HCEC 1CT (cell line): ENCODE measurements around the gene MT3.
"Not testable (repeated sequence)": the region's sequence is repeated elsewhere in the genome, so short reads cannot be mapped to it uniquely, and the experiment has no call there.

Experiments
- DNase-seq: peaks from one replicate; pipeline ENCODE4 v3.0.0-alpha.2; 2017

The MT3 gene

DNA sequence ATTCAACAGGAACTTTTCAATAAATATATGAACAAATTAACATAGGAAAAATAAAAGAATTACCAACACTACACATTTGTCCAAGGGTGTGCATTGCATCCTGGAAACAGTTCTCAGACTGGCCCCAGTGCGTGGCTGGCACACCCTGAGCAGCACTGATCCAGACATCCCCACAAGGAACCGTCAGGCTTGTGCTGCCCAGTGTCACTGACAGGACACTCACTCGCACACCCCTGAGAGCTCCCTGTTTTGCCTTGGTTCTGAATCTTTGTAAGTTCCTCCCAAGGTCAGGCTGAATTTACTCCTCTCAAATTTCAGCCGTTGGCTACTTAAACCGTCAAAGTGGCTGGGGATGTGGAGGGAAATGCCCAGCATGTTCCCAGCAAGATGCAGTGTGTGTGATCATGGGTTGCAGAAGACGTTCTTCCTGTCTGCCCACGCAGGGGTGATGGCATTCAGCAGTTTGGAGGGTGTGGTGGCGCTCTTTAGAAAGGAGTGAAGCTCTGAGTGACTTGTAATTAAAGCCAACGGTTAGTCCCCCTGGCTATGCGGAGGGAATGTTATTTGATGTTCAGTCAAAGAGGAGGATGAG, 20.8 kb downstream of the MT3 start:
- peak; percentile 89 for DNase-seq

DNA sequence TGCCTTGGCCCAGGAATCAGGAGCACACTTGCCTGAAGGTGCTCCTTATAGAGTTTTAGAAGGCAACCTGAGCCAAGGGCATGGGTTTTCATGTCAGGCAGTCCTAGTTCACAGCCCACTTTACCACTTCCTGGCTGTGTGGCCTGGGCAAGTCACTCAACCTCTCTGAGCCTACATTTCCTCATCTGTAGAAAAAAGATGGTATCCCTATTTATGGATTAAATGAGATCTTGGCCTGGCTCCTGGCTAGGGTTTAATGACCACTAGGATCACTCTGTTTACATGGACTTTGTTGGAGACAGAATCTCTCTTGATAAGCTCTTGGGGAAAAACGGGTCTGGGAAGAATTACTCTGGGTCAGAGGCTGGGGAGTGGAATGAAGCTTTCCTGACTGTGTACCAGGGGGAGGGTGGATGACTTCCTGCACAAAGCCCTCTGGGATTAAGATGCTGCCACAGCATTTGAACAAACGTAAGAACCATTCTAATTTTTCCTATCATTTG, 21.3 kb downstream of the MT3 start:
- DNase-seq, result peak; percentile 66

DNA sequence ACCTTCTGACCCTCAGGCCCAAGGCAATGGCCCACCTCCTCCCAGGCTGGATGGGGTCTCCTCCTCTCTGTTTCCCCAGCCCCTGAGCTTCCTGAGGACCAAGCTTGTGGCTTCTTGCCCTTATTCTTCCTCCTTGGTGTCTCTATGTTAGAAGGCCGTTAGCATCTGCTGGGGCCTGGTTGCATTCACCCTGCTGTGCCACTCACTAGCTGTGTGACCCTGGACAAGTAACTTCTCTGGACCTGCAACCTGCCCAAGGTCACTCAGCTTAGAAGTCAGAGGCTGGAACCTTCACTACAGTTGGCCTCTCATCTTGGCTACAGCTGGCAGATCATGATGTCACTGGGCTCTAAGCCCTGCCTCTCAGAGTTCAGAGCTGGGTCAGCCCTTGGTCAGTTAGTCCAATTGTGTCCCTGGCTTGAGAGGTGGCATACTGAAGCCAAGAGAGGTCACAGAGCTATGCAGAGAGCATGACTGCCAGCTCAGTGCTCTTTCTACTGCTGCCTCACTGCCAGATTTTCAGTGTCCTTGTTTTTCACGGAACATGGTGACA, 22.0 kb downstream of the MT3 start:
- peak; percentile 63 for DNase-seq

DNA sequence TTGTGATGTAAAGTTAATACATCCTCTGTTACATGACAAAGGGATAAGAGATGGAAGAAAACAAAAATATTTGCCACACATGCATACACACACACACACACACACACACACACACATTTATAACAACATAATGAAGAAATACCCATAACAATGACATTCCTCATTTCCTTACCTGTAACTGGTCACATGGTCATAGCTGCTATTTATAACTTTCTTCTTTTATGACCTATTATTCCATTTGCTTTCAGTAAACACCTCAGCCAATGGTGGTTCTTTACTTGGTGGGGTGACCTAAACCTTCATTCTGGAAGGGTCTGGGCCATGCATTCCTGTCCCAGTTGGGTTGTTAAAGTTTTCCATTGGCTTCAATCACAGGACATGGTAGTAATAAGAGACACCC, 24.4 kb downstream of the MT3 start:
- DNase-seq, result no peak

DNA sequence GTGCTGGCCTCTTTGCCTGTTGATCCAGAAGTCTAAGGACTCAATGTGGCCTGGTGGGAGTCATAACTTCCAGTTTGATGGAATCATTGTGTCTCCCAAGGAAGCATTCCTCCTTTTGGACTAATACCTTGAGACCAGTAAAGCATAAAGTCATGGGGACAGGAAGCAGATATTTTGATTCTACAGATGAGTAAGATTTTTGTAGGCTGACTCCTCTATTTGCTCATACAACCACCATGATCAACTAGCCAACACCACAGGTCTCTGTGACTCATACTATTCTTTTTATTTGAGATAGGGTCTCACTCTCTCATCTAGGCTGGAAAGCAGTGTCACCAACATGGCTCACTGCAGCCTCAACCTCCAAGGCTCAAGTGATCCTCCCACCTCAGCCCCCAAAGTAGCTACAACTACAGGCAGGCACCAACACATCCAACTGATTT, 25.2 kb downstream of the MT3 start:
- DNase-seq, result peak; percentile 83

DNA sequence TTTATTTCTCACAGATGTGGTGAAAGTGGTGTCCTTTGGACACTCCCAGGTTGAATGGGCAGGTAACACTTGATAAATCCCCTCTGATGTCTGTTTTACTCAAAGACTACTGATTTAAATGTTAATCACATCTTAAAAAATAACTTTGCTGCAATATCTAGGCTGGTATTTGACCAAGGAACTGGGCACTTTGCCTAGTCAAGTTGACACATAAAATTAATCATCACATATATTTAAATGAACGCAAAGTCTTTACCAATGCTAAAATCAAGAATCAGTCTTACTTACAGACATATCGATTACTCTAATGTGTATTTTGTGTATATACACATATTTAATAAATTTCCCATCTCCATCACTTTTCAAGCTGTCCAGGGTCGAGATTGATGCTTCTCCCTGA, 26.0 kb downstream of the MT3 start:
- peak; percentile 76 for DNase-seq

DNA sequence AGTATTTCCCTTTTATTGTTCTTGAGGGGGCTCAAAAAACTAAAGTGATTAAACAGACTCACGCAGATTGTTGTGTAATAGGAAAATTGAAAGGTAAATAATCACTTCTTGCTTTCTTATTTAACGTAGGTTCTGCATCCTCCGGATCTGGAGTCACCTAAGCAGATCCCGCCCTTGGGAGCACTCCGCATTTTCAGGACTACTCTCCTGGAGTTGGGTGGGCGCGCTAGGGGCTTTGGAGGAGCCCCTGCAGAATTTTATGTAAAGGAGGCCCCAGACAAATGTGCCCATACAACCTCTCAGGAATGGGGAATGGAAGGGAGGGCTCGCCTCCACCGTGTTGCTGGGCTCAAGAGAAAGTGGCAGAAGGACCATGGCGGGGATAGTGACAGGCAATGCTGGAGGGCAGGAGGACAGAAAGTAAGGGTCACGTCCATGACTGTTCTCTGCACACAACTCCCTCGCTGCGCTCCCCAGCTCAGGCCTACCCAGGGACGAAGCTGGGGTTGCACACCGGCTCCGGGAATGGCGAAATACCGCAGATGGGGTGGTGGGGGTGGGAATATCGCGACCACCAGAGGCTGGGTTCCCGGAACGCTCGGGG, 27.4 kb downstream of the MT3 start:
- DNase-seq, result no peak

DNA sequence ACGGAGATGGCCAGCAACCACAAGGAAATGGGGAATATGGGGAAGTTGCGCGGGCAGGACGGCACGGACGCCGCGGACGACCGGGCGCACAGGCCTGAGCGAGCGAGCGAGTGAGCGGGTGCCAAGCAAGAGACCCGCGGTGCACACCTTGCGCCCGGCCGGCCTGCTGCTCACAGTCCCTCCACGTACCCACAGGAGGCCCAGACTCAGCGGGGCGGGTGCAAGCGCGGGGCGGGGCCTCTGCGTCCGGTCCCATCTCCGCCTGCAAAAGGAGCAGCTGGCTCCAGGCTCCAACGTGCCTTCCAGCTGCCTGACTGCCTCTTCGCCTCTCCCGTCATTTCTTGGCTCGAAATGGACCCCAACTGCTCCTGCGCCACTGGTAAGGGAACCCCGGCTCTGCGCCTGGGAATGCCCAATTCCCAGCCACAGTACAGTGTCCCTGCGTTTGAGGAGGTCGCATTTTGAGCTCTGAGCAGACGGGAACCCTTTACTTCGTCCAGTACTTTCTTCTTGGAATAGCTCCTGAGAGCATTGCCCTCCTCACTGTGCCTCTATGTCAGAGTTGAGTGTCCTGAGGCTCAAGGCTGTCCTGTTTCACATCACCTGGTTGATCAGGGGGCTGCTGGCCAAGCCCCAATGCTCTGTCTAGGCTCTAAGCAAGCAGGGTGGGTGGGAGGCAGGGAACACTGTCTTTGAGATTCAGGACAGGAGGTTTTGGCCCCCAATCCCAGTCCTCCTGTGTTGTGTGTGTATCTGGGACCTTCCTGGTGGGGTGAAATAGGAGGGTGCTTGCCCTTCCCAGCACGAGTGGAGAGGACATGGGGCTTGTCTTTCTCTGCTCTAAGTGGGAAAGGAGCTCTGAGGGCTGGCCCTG, 28.1 kb downstream of the MT3 start:
- DNase-seq, result peak; percentile 81

DNA sequence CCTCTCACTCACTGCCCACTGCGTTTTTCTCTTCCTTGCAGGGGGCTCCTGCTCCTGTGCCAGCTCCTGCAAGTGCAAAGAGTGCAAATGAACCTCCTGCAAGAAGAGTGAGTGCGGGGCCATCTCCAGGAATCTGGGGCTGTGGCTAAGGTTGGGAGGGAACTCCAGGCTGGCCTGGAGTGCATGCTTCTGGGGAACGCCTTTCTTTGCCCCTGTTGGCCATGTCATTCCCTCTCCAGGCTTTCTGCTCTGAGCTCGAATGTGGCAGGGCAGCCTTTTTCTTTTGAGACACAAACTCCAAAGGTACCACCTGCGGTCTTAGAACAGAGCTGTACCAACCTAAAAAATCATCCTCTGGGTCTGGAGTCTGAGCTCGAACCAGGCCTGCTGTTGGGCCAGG, 28.8 kb downstream of the MT3 start:
- no peak for DNase-seq

DNA sequence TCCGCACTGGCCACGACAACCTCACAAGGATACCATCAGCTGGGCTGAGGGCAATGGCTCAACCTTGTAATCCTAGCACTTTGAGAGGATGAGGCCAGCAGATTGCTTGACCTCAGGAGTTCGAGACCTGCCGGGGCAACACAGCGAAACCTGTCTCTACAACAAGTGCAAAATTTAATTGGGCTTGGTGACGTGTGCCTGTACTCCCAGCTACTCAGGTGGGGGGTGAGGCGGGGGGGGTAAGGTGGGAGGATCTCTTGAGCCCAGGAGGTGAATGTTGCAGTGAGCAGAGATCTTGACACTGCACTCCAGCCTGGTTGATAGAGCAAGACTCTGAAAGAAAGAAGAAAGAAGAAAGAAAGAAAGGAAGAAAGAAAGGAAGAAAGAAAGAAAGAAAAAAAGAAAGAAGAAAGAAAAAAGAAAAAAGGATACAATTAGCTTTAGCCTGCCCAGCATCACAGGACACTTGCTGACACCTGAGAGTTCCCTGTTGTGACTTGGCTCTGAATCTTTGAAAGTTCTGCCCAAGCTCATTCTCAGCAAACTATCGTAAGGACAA, 31.1 kb downstream of the MT3 start:
- no peak for DNase-seq

DNA sequence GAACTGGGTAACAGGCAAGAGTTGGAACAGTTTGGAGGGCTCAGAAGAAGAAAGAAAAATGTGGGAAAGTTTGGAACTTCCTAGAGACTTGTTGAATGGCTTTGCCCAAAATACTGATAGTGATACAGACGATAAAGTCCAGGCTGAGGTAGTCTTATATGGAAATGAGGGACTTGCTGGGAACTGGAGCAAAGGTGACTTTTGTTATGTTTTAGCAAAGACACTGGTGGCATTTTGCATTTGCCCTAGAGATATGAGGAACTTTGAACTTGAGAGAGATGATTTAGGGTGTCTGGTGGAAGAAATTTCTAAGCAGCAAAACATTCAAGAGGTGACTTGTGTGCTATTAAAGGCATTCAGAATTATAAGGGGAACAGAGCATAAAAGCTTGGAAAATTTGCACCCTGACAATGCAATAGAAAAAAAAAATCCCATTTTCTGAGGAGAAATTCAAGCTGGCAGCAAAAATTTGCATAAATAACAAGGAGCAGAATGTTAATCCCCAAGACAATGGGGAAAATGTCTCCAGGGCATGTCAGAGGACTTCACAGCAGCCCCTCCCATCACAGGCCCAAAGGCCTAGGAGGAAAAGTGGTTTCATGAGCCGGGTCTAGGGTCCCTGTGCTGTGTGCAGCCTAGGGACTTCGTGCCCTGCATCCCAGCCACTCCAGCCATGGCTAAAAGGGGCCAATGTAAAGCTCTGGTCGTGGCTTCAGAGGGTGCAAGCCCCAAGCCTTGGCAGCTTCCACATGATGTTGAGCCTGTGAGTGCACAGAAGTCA, 32.5 kb downstream of the MT3 start:
- not testable (repeated sequence) for DNase-seq

DNA sequence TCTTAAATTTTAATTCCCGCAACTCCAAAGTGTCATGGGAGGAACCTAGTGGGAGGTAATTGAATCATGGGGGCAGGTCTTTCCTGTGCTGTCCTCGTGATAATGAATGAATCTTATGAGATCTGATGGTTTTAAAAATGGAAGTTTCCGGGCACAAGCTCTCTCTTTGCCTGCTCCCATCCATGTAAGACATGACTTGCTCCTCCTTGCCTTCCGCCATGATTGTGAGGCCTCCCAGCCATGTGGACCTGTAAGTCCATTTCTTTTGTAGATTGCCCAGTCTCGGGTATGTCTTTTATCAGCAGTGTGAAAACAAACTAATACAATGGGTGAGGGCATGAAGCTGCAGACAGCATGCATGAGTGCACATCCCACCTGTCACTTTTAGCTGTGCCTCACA, 33.9 kb downstream of the MT3 start:
- not testable (repeated sequence) for DNase-seq

DNA sequence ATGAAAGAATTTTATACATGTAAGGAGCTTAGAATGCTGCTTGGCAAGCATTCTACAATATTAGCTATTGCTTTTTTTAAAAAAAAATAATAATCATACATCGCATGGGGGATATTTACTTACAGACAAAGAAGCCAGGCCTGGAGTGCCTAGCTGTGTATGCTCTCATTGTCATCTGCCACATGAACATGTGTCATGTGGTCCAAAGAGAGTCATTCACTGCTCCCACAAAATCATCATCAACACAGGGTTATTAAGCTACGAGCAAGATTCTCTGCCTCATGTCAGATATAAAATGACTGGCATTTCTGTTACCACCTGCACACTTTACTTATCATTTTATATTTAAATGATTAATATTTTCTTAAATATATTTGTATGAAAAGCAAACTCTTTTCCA, 34.3 kb downstream of the MT3 start:
- no peak for DNase-seq

DNA sequence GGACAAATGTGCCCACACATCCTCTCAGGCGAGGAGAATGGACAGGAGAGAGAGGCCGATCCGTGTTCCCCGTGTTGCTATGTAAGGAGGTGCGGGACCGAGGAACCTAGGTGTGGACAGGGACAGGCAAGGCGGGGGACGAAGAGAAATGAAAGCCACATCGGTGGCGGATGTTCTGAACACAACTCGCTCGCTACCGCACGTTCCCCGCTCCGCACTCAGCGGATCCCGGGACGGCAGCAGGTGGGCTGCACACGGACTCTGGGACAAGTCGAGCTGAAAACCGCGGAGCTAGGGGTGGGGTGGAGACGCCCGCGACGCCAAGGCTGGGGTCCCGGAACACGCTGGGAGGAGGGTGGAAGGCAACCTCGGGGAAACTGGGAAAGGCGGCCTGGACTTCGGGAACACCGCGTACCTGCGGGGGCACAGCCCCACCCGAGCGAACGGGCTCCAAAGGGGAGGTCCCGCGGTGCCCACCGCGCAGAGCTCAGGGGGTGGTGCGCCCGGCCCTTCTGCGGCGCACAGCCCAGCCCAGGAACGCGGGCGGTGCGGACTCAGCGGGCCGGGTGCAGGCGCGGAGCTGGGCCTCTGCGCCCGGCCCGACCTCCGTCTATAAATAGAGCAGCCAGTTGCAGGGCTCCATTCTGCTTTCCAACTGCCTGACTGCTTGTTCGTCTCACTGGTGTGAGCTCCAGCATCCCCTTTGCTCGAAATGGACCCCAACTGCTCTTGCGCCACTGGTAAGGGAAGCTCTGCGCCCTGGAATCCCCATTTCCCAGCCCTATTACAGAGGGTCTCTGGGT, 36.0 kb downstream of the MT3 start, which contains the start of gene MT1E:
Gene MT1E (plus strand): TSS at position 642 of the 803 bp plus-strand sequence. CDS start 71 bp downstream, at position 713.
- peak; percentile 85 for DNase-seq

DNA sequence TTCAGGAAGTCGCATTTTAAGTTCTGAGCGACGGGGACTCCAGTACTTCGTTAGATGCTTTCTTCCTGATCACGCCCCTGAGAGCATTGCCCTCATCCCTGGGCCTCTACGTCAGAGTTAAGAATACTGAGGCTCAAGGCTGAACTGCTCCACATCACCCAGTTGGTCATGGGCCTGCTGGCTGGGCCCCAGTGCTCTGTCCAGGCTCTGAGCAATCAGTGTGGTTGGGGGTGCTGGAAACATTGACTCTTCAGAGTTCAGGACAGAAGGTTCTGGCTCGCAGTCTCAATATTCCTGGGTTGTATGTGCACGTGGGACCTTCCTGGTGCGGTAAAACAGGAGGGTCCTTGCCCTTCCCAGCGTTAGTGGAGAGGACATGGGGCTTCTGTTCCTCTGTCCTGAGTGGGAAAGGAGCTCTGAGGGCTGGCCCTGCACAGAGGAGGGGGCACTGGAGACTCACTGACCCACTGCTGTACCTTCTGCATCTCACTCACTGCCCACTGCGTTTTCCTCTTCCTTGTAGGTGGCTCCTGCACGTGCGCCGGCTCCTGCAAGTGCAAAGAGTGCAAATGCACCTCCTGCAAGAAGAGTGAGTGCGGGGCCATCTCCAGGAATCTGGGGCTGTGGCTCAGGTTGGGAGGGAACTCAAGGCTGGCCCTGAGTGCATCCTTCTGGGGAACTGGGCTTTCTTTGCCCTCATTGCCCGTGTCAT, 36.8 kb downstream of the MT3 start:
- DNase-seq, result peak; percentile 81

DNA sequence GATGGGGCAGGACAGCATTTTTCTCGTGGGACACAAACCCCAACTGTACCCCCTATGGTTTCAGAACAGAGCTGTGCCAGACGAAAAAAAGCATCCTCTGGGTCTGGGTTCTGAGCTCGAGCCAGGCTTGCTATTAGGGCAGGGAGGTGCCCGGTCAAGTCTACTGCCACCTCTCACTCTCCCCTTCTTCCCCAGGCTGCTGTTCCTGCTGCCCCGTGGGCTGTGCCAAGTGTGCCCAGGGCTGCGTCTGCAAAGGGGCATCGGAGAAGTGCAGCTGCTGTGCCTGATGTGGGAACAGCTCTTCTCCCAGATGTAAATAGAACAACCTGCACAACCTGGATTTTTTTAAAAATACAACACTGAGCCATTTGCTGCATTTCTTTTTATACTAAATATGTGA, 37.4 kb downstream of the MT3 start:
- no peak for DNase-seq

DNA sequence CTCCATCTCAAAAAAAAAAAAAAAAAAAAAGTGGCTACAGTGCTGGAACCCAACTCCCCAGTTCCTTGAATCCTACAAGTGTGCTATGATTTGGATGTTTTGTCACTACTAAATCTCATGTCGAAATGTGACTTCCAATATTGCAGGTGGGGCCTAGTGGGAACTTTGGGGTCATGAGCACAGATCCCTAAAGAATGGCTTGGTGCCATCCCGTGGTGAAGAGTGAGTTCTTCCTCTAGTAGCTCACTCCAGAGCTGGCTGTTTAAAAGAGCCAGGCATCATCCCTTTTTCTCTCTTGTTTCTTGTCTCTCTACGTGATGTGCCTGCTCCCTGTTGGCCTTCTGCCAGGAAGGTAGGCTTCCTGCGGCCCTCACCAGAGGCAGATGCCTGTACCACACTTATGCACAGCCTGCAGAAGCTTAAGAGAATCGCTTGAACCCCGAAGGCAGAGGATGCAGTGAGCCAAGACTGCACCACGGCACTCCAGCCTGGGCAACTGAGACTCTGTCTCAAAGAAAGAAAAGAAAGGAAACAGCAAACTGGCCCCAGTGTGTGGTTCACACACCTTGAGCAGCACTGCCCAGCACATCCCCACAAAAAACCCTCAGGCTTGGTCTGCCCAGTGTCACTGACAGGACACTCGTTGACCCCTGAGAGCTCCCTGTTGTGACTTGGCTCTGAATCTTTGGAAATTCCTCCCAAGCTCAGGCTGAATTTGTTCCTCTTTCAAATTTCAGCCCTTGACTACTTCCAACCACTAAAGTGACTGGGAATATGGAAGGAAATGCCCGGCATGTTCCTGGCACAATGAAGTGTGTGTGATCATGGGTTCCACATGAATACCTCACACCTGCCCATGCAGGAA, 39.4 kb downstream of the MT3 start:
- DNase-seq, result peak; percentile 23

DNA sequence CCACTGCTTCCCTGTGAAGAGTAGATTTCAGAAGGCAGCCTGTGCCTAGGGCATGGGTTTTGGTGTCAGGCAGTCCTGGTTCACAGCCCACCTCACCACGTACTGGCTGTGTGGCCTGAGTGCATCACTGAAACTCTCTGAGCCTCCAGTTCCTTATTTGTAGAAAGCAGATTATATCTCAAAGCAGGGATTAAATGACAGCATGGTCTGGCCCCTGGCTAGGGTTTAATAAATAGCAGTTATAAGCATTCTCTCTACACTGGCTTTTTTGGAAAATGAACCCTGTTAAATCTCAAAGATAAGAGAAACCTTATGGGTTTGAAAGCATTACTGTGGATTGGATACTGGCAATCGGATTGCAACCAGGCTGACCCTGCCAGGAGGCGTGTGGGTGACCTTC, 40.2 kb downstream of the MT3 start:
- no peak for DNase-seq

DNA sequence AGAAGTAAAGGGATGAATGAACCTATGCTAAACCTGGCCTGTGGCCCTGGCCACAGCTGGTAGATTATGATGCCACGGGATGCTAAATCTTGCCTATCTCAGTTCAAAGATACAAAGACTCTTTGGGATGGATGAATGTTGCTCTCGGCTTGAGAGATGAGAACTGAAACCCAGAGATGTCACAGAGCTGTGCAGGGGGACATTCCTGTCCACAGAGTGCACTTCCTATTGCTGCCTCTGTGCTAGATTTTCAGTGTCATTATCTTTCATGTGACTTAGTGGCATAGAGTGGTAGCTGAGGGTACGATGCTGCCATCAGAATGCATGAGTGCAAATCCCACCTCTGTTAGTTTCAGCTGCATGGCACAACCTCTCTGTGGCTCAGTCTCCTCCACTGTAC, 40.8 kb downstream of the MT3 start:
- no peak for DNase-seq

DNA sequence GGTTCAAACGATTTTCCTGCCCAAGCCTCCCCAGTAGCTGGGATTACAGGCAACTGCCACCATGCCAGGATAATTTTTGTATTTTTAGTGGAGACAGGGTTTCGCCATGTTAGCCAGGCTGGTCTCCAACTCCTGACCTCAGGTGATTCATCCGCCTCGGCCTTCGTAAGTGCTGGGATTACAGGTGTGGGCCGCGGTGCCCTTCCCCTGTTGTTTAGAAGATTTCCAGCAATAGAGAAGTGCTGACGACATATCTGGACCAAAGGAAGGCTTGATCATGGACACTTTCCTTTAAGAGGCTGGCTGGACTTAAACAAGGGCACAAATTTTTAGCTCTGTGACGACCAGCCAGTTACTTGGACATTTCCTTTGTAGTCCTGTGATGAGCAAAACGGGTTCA, 41.9 kb downstream of the MT3 start:
- DNase-seq, result no peak
